OCI-LY7 (cell line): ENCODE measurements around the gene CEP72.

Source experiments
- EZH2phosphoT487 ChIP-seq: fragments of 200-600 bp; sonication (generic); IDR thresholded peaks from 2 replicates; pipeline ENCODE4 v1.6.1; 2018; ENCODE audit warnings: low read depth, borderline replicate concordance, mild to moderate bottlenecking, mixed run types, antibody characterized with exemption, low read length, moderate library complexity, mixed read lengths
- TF ChIP-seq, protein P1 (sequence below): fragments of 200-600 bp; sonication (generic); conservative IDR thresholded peaks from 2 replicates; pipeline ENCODE4 v1.5.1; 2014; ENCODE audit warnings: mild to moderate bottlenecking, antibody characterized with exemption, low read length, moderate library complexity, mixed read lengths

DNA sequence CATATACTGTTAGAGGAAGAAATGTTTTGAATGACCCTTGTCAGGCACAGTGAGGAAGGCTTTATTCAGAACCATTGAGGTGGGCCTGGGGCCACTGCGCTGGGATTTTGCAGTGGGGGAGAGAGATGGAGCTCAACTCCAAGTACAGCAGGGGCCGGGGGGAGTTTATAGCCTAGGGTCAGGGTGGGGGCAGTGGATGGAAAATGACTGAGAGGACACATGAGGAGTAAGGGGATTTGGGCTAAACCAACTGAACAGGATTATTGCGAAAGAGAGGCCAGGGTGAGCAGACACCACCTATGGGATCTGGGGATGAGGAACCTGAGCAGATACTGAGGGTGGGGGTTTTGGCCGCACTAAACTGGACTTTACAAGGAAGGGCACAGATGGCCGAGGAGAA lies 6.3 kb downstream of the CEP72 start:
- TF ChIP-seq, protein P1, sequence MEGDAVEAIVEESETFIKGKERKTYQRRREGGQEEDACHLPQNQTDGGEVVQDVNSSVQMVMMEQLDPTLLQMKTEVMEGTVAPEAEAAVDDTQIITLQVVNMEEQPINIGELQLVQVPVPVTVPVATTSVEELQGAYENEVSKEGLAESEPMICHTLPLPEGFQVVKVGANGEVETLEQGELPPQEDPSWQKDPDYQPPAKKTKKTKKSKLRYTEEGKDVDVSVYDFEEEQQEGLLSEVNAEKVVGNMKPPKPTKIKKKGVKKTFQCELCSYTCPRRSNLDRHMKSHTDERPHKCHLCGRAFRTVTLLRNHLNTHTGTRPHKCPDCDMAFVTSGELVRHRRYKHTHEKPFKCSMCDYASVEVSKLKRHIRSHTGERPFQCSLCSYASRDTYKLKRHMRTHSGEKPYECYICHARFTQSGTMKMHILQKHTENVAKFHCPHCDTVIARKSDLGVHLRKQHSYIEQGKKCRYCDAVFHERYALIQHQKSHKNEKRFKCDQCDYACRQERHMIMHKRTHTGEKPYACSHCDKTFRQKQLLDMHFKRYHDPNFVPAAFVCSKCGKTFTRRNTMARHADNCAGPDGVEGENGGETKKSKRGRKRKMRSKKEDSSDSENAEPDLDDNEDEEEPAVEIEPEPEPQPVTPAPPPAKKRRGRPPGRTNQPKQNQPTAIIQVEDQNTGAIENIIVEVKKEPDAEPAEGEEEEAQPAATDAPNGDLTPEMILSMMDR: no peak
- TF ChIP-seq EZH2phosphoT487: no peak
